Endothelial cell of umbilical vein (primary cell): Measurements from ENCODE around the gene EVC. TPM values are rescaled to one million over a fixed set of nuclear protein-coding genes. Genes with fewer than 3 reads are reported as not detected.
"Not testable (repeated sequence)": the region's sequence is repeated elsewhere in the genome, so short reads cannot be mapped to it uniquely, and the experiment has no call there.

Source experiments
- BruUV-seq: library from RNA; stranded (reverse); fragments of 400-500 nt; replicated peaks from 2 replicates; lab custom pipeline; 2021; lab: Mats Ljungman, UMichigan
- CTCF ChIA-PET: fragments of 300-600, 350-600 bp; sonication (Branson Sonifier 250); formaldehyde crosslinking; loops from one replicate; lab custom pipeline; 2021; ENCODE audit warnings: antibody characterized with exemption, inconsistent platforms; lab: Charles Lee
- POLR2A ChIA-PET: fragments of 300-600, 350-600 bp; sonication (Branson Sonifier 250); formaldehyde crosslinking; loops from one replicate; lab custom pipeline; 2021; ENCODE audit warnings: antibody characterized with exemption, inconsistent platforms; lab: Charles Lee
- DNase-seq: peaks from one replicate; pipeline ENCODE4 v3.0.0-alpha.2; 2011; ENCODE audit warnings: low read depth, low spot score
- FAIRE-seq: peaks from 2 replicates; lab custom pipeline; 2011; peaks lifted over from hg19 to GRCh38; lab: Jason Lieb, UNC
- H2AFZ ChIP-seq: 2 replicates; pipeline ENCODE4 v1.6.0; 2012; ENCODE audit warnings: low read depth, low read length, control low read depth, inconsistent platforms
- H3K27ac ChIP-seq: 2 replicates; pipeline ENCODE4 v1.5.1; 2011; ENCODE audit warnings: low read depth, mild to moderate bottlenecking, control low read depth, low read length, moderate library complexity; ENCODE audit not compliant: insufficient read depth
- H3K27me3 ChIP-seq, 2 experiments: 2 replicates each; pipeline versions ENCODE4 v1.6.0 to v1.6.1; 2011; ENCODE audit warnings: low read length in 2 of 2, mixed read lengths in 1 of 2; ENCODE audit not compliant: control insufficient read depth in 2 of 2, insufficient read depth in 2 of 2
- H3K36me3 ChIP-seq, 2 experiments: 2 replicates in 1 of 2; 3 replicates in 1 of 2; pipeline ENCODE4 v1.5.1; 2011; ENCODE audit warnings: low read length in 2 of 2, mild to moderate bottlenecking in 1 of 2, moderate library complexity in 1 of 2; ENCODE audit not compliant: control insufficient read depth in 2 of 2, insufficient read depth in 2 of 2; ENCODE audit errors: extremely low read depth in 1 of 2
- H3K4me1 ChIP-seq: 3 replicates; pipeline ENCODE4 v1.5.1; 2011; ENCODE audit warnings: mild to moderate bottlenecking, low read length; ENCODE audit not compliant: control insufficient read depth, insufficient read depth; ENCODE audit errors: extremely low read depth
- H3K4me2 ChIP-seq: 2 replicates; pipeline ENCODE4 v1.6.1; 2011; ENCODE audit warnings: low read length, control low read depth, mixed read lengths; ENCODE audit not compliant: insufficient read depth
- H3K4me3 ChIP-seq, 3 experiments: fragments of 200-600 bp in 1 of 3; sonication (generic), shearing (Covaris generic) in 1 of 3; replicated peaks in 1 of 3; 2 replicates each; pipeline ENCODE4 v1.5.1; 2011 to 2016; ENCODE audit warnings: control low read depth in 3 of 3, low read length in 3 of 3, mild to moderate bottlenecking in 2 of 3, inconsistent platforms in 1 of 3, low read depth in 1 of 3, moderate library complexity in 1 of 3; ENCODE audit not compliant: insufficient read depth in 1 of 3
- H3K79me2 ChIP-seq: 2 replicates; pipeline ENCODE4 v1.6.0; 2012; ENCODE audit warnings: low read length, inconsistent platforms; ENCODE audit not compliant: control insufficient read depth, insufficient read depth
- H3K9ac ChIP-seq: replicated peaks from 2 replicates; pipeline ENCODE3; 2011; ENCODE audit warnings: low read length, control low read depth; ENCODE audit not compliant: insufficient read depth; ENCODE audit errors: extremely low read depth
- H3K9me1 ChIP-seq: replicated peaks from 3 replicates; pipeline ENCODE4 v1.6.0; 2011; ENCODE audit warnings: mild to moderate bottlenecking, low read length; ENCODE audit not compliant: control insufficient read depth, insufficient read depth; ENCODE audit errors: extremely low read depth
- H3K9me3 ChIP-seq: replicated peaks from 2 replicates; pipeline ENCODE4 v1.5.1; 2012; ENCODE audit warnings: low read length, inconsistent platforms; ENCODE audit not compliant: control insufficient read depth, insufficient read depth
- H4K20me1 ChIP-seq: replicated peaks from 2 replicates; pipeline ENCODE3; 2011; ENCODE audit warnings: mild to moderate bottlenecking, low read length; ENCODE audit not compliant: control insufficient read depth, insufficient read depth; ENCODE audit errors: extremely low read depth
- EZH2 ChIP-seq: IDR thresholded peaks from 2 replicates; pipeline ENCODE4 v1.6.1; 2012; ENCODE audit warnings: borderline replicate concordance, low read depth, mild to moderate bottlenecking, moderate library complexity, low read length, inconsistent platforms; ENCODE audit not compliant: severe bottlenecking
- FOS ChIP-seq: IDR thresholded peaks from 2 replicates; pipeline ENCODE4 v1.6.1; 2011; ENCODE audit warnings: mild to moderate bottlenecking, low read length, moderate library complexity, borderline replicate concordance; ENCODE audit not compliant: insufficient read depth
- GATA2 ChIP-seq: IDR thresholded peaks from 2 replicates; pipeline ENCODE4 v1.7.0; 2011; ENCODE audit warnings: low read depth, mild to moderate bottlenecking, moderate library complexity, mixed read lengths, low read length; ENCODE audit not compliant: insufficient read length, insufficient read depth
- JUN ChIP-seq: IDR thresholded peaks from 2 replicates; pipeline ENCODE4 v1.6.1; 2011; ENCODE audit warnings: borderline replicate concordance, low read depth; ENCODE audit not compliant: insufficient read length, insufficient read depth
- MYC ChIP-seq: IDR thresholded peaks from one replicate; pipeline ENCODE4 v1.6.1; 2011; ENCODE audit warnings: mild to moderate bottlenecking, low read depth, low read length
- POLR2A ChIP-seq: IDR thresholded peaks from 2 replicates; pipeline ENCODE4 v1.6.1; 2012; ENCODE audit warnings: low read depth, mild to moderate bottlenecking, control low read depth, low read length
- POLR2AphosphoS5 ChIP-seq: IDR thresholded peaks from 2 replicates; pipeline ENCODE4 v1.6.1; 2012; ENCODE audit warnings: low read depth, mild to moderate bottlenecking, control low read depth, low read length, moderate library complexity; ENCODE audit not compliant: insufficient read depth
- dilution Hi-C: fragments of 300-500 bp; cut with MboI; formaldehyde crosslinking; loops from one replicate; pipeline ENCODE4 v1.15.0; 2019; ENCODE audit warnings: low sequenced_read_pairs; ENCODE audit not compliant: extremely low pct_ligation_motif_present
- intact Hi-C: fragments of 100-400 bp; cut with micrococcal nuclease; formaldehyde crosslinking; loops from one replicate; pipeline ENCODE4 v1.10.0; 2022
- polyA plus RNA-seq, 4 experiments: library from polyadenylated mRNA; depleted of rRNA in 3 of 4; stranded (reverse) in 3 of 4; unstranded in 1 of 4; fragments of >200 nt; gene quantifications; 2 replicates each; pipeline versions ENCODE4 v1.2.1 to v1.2.3, GENCODE V29; 2011 to 2012; ENCODE audit warnings: missing spikeins in 1 of 4
- total RNA-seq: library from RNA; stranded (reverse); gene quantifications from 2 replicates; pipeline ENCODE4 v1.2.3, GENCODE V29; 2021
- TF ChIP-seq, protein P1 (sequence below), 2 donors: IDR thresholded peaks; 1 replicate in 1 of 2; 2 replicates in 1 of 2; pipeline ENCODE4 v1.5.1; 2011; ENCODE audit warnings: low read length in 2 of 2, mild to moderate bottlenecking in 2 of 2, moderate library complexity in 2 of 2, control low read depth in 1 of 2, inconsistent platforms in 1 of 2, low read depth in 1 of 2; ENCODE audit not compliant: insufficient read depth in 1 of 2; ENCODE audit errors: extremely low read depth in 1 of 2
- TF ChIP-seq, protein P2 (sequence below): IDR thresholded peaks from 2 replicates; pipeline ENCODE4 v1.6.1; 2011; ENCODE audit not compliant: insufficient read depth, insufficient read length

Gene EVC
- total and polyA plus RNA-seq, 2 donors (not counting 3 experiments of a cell fraction or from before 2014, with no cell fraction given), result 6.3 to 31.6 TPM

DNA sequence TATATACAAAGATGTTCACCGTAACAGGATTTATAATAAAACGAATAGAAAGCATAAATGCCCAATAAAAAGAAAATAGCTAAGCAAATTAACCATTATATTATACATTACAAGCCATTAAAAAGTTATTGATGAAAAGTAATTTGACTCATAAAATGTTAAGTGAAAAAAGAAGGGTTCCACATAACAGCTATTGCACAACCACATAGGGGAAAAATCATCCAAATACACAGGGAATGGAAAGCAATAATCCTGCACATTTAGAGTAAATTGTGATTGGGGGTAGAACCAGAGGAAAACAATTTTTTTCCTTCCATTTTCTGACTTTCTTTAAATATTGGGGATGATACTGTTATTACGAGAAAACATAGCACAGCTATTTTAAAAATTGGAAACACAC, 143.9 kb downstream of the EVC start:
- TF ChIP-seq MYC (no peak), FOS (no peak), EZH2 (no peak), POLR2AphosphoS5 (no peak), JUN (no peak), POLR2A (no peak), GATA2 (no peak)
- TF ChIP-seq, protein P1, sequence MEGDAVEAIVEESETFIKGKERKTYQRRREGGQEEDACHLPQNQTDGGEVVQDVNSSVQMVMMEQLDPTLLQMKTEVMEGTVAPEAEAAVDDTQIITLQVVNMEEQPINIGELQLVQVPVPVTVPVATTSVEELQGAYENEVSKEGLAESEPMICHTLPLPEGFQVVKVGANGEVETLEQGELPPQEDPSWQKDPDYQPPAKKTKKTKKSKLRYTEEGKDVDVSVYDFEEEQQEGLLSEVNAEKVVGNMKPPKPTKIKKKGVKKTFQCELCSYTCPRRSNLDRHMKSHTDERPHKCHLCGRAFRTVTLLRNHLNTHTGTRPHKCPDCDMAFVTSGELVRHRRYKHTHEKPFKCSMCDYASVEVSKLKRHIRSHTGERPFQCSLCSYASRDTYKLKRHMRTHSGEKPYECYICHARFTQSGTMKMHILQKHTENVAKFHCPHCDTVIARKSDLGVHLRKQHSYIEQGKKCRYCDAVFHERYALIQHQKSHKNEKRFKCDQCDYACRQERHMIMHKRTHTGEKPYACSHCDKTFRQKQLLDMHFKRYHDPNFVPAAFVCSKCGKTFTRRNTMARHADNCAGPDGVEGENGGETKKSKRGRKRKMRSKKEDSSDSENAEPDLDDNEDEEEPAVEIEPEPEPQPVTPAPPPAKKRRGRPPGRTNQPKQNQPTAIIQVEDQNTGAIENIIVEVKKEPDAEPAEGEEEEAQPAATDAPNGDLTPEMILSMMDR (IDR thresholded peaks at IDR 0.05; ENCODE audit: extremely low read depth in 1 of 2, insufficient read depth in 1 of 2, low read depth in 1 of 2, low read length in 2 of 2), result no peak
- TF ChIP-seq, protein P2, sequence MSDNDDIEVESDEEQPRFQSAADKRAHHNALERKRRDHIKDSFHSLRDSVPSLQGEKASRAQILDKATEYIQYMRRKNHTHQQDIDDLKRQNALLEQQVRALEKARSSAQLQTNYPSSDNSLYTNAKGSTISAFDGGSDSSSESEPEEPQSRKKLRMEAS, result no peak
- Histone ChIP-seq H3K9ac (no peak overlapping the region), H4K20me1 (no peaks in the 10 kb centered on the region), H3K9me3 (no peaks in the 10 kb centered on the region), H3K36me3 (no peaks in the 10 kb centered on the region), H3K4me3 (no peak overlapping the region), H2AFZ (no peak overlapping the region), H3K9me1 (no peaks in the 10 kb centered on the region), H3K4me2 (no peak overlapping the region), H3K4me1 (no peaks in the 10 kb centered on the region), H3K27ac (no peak overlapping the region), H3K79me2 (no peaks in the 10 kb centered on the region), H3K27me3 (no peaks in the 10 kb centered on the region)
- DNase-seq (no peak), FAIRE-seq (no peak)
- dilution Hi-C loops, result no loop called here
- intact Hi-C loops, result no loop called here
- CTCF ChIA-PET, result no interaction called here
- BruUV-seq, result no TSS peak
- POLR2A ChIA-PET, result no interaction called here

DNA sequence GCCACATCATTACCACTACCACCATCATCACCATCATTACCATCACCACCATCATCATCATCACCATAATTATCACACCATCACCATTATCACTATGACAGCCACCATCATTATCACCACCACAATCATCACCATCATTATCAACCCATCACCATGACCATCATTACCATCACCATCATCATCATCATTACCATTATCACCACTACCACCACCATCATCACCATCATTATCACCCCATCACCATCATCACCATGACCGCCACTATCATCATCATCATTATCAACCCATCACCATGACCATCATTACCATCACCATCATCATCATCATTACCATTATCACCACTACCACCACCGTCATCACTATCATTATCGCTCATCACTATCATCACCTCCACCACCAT, 145.4 kb downstream of the EVC start:
- H3K4me3 ChIP-seq, FAIRE-seq, H3K9me3 ChIP-seq, H3K36me3 ChIP-seq, H3K9ac ChIP-seq, H3K4me1 ChIP-seq, H3K4me2 ChIP-seq, H3K79me2 ChIP-seq, BruUV-seq, CTCF ChIA-PET, H3K27ac ChIP-seq, H2AFZ ChIP-seq, DNase-seq, H3K9me1 ChIP-seq, H4K20me1 ChIP-seq, intact Hi-C loops, POLR2A ChIA-PET, H3K27me3 ChIP-seq, dilution Hi-C loops: not testable (repeated sequence)
